Choroid plexus epithelial cell (primary cell): Measurements from ENCODE around the gene LCE3C.

ENCODE experiments used
- DNase-seq: peaks from one replicate; pipeline ENCODE4 v3.0.0-alpha.2; 2010; ENCODE audit warnings: low read depth
- H3K4me3 ChIP-seq: 2 replicates; pipeline ENCODE4 v1.5.1; 2011; ENCODE audit warnings: low read depth, mild to moderate bottlenecking, control low read depth, low read length, moderate library complexity
- CTCF ChIP-seq: conservative IDR thresholded peaks from 2 replicates; pipeline ENCODE4 v1.5.1; 2011; ENCODE audit warnings: low read depth, mild to moderate bottlenecking, control low read depth, inconsistent platforms, low read length, moderate library complexity

The LCE3C gene

GRCh38 chr1:152582647-152583046 lies 17.4 kb upstream of the LCE3C start:
- H3K4me3 ChIP-seq, result no peak overlapping the region
- no peak for TF ChIP-seq CTCF
- no peak for DNase-seq

- no peak for DNase-seq
- no peak for TF ChIP-seq CTCF
- H3K4me3 ChIP-seq, result no peak overlapping the region
Observed at GRCh38 chr1:152585586-152585985, 14.4 kb upstream of the LCE3C start.

- H3K4me3 ChIP-seq, result no peak overlapping the region
- no peak for TF ChIP-seq CTCF
- DNase-seq, result no peak
Observed at GRCh38 chr1:152596986-152597385, 3.0 kb upstream of the LCE3C start.

GRCh38 chr1:152613511-152613910 lies 13.5 kb downstream of the LCE3C start, which contains the start of gene LCE3B:
Gene LCE3B, plus strand, starts transcription at chr1:152613811. Its CDS starts 0 bp downstream, at chr1:152613811.
- DNase-seq, result no peak
- no peak within 1 kb of the TSS for H3K4me3 ChIP-seq
- no peak for TF ChIP-seq CTCF

- DNase-seq, result no peak
- H3K4me3 ChIP-seq, result no peak overlapping the region
- no peak for TF ChIP-seq CTCF
Observed at GRCh38 chr1:152621993-152622392, 22.0 kb downstream of the LCE3C start.

- no peak for TF ChIP-seq CTCF
- DNase-seq, result no peak
- H3K4me3 ChIP-seq, result no peak within 1 kb of the TSS
Observed at GRCh38 chr1:152622803-152623202, 22.8 kb downstream of the LCE3C start, which contains the start of gene LCE3A. Gene LCE3A, minus strand, starts transcription at chr1:152623103. Its CDS starts 0 bp downstream, at chr1:152623103.

GRCh38 chr1:152623203-152623844 lies 23.3 kb downstream of the LCE3C start:
- H3K4me3 ChIP-seq, result no peak overlapping the region
- no peak for TF ChIP-seq CTCF
- DNase-seq, result no peak
